ENCODE results near the gene ZNF747. TPM values are rescaled to one million over a fixed set of nuclear protein-coding genes. Genes with fewer than 3 reads are reported as not detected.

The ZNF747 gene
- total and polyA plus RNA-seq, 10 of the 15 experiments (the other 5 are each of a cell fraction or from before 2014, with no cell fraction given) = 1.0 to 13.0 (median 7.2) TPM

DNA sequence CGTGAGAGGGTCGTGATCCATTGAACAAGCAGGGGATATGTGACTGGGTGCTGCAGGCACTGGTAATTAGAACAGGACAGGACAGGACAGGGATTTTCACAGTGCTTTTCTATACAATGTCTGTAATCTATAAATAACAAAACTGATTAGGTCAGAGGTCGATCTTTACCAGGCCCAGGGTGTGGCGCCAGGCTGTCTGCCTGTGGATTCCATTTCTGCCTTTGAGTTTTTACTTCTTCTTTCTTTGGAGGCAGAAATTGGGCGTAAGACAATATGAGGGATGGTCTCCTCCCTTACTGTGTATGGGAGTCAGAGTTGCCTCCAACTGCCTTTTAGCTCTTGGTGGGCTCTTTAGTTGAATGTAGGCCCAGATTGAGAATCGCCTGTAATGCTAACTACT is 25.0 kb upstream of the ZNF747 start:
- peak; percentile 7 for FAIRE-seq
- Histone ChIP-seq H3K9me3 (replicated peaks; ENCODE audit: control insufficient read depth, insufficient read depth, low read length) (no peaks in the 10 kb centered on the region), H3K4me3 (no peak overlapping the region), H3K27me3 (replicated peaks in 1 of 2; ENCODE audit: control insufficient read depth in 2 of 2, insufficient read depth in 2 of 2, low read length in 1 of 2) (no peaks in the 10 kb centered on the region), H4K20me1 (ENCODE audit: control insufficient read depth, insufficient read depth) (no peaks in the 10 kb centered on the region), H2AFZ (ENCODE audit: control insufficient read depth, low read depth, low read length) (no peak overlapping the region), H3K27ac (ENCODE audit: control insufficient read depth, insufficient read depth) (no peak overlapping the region), H3K79me2 (ENCODE audit: control insufficient read depth, insufficient read depth, low read length) (peaks cover 11% of the 10 kb centered on the region), H3K36me3 (ENCODE audit: control insufficient read depth in 2 of 2, insufficient read depth in 2 of 2, low read length in 1 of 2) (peaks cover 0 to 10% of the 10 kb centered on the region in 2 experiments; a peak in 3 of 4 replicates), H3K4me2 (ENCODE audit: control insufficient read depth, insufficient read depth) (no peak overlapping the region), H3K9ac (ENCODE audit: control insufficient read depth, insufficient read depth, low read length) (no peak overlapping the region), H3K4me1 (ENCODE audit: control insufficient read depth, insufficient read depth, low read length) (no peaks in the 10 kb centered on the region)
- no peak for DNase-seq (ENCODE audit: low read depth, low spot score)
- ChIA-PET RAD21 (ENCODE audit: unreplicated experiment) (interaction anchor here (2.3 to 4.3 kb wide), 2 partner anchors 24 kb away, joined by 10 to 99 read pairs; partner anchors contain the start of gene ZNF747), CTCF (interaction anchor here (3.1 to 3.6 kb wide), 3 partner anchors 24 to 130 kb away, joined by 12 to 23 read pairs (median 19); partner anchors contain the start of genes DCTPP1 and ZNF747), SMC1A (ENCODE audit: uncharacterized antibody, unreplicated experiment) (interaction anchor here (2.0 kb wide), 1 partner anchor 7 kb away, joined by 4 read pairs; no protein-coding TSS in a partner anchor), POLR2A (interaction anchor here (0.7 to 5.9 kb wide), 4 partner anchors 9 to 55 kb away, joined by 3 to 109 read pairs (median 20); partner anchors contain the start of genes ZNF688 and ZNF747)
- BruUV-seq (replicated peaks) = no TSS peak
- intact Hi-C loops (cut with micrococcal nuclease; ENCODE audit: unreplicated experiment) = no loop called here
- TF ChIP-seq FOS (IDR thresholded peaks at IDR 0.05; ENCODE audit: borderline replicate concordance, extremely low read depth, insufficient read length) (no peak), NFIC (IDR thresholded peaks at IDR 0.05; ENCODE audit: low read depth, low read length) (no peak), SMARCA5 (IDR thresholded peaks at IDR 0.05) (no peak), SKIL (IDR thresholded peaks at IDR 0.05; ENCODE audit: low read depth, poor library complexity, severe bottlenecking) (no peak), CBX5 (IDR thresholded peaks at IDR 0.05; ENCODE audit: low read depth) (no peak), NFYB (IDR thresholded peaks at IDR 0.05; ENCODE audit: insufficient read depth, low read depth, low read length) (no peak), FOXK2 (IDR thresholded peaks at IDR 0.05) (no peak)
- no peak for ATAC-seq
- in situ Hi-C loops (cut with MboI) = no loop called here
- WGBS (ENCODE audit: insufficient coverage, insufficient replicate concordance, low lambda C conversion rate, missing lambda C conversion rate) = 96% methylated on average over 6 of the region's 6 CpGs
